HL-60 (cell line): ENCODE data around the gene JMJD1C.

Experiments
- DNase-seq, 2 experiments: peaks; one replicate each; pipeline ENCODE4 v3.0.0-alpha.2; 2010 to 2020; ENCODE audit warnings: low read depth in 1 of 2, low spot score in 1 of 2
- H3K27ac ChIP-seq: fragments of 250-450 bp; sonication (Bioruptor Pico); replicated peaks from 2 replicates; pipeline ENCODE4 v1.5.1; 2020; ENCODE audit warnings: mild to moderate bottlenecking, moderate library complexity
- H3K27me3 ChIP-seq: fragments of 250-450 bp; sonication (Bioruptor Pico); 2 replicates; pipeline ENCODE4 v1.5.1; 2021; ENCODE audit warnings: mild to moderate bottlenecking, moderate library complexity; ENCODE audit not compliant: insufficient read depth, poor library complexity, severe bottlenecking
- H3K4me3 ChIP-seq: replicated peaks from 2 replicates; pipeline ENCODE4 v1.5.1; 2011; ENCODE audit warnings: mild to moderate bottlenecking, control low read depth, low read length; ENCODE audit not compliant: insufficient read depth
- GABPA ChIP-seq: IDR thresholded peaks from 2 replicates; pipeline ENCODE4 v1.6.1; 2012; ENCODE audit warnings: low read depth
- POLR2AphosphoS5 ChIP-seq: IDR thresholded peaks from 2 replicates; pipeline ENCODE4 v1.6.1; 2012; ENCODE audit warnings: low read depth
- SPI1 ChIP-seq: IDR thresholded peaks from 2 replicates; pipeline ENCODE4 v1.6.1; 2012; ENCODE audit warnings: low read depth, mild to moderate bottlenecking, borderline replicate concordance
- TF ChIP-seq, protein P1 (sequence below): IDR thresholded peaks from one replicate; pipeline ENCODE4 v1.5.1; 2011; ENCODE audit warnings: low read length, control low read depth, inconsistent platforms; ENCODE audit not compliant: insufficient read depth
- TF ChIP-seq, protein P2 (sequence below): IDR thresholded peaks from 2 replicates; pipeline ENCODE4 v1.6.1; 2012; ENCODE audit warnings: low read depth; ENCODE audit not compliant: insufficient replicate concordance

JMJD1C gene

DNA sequence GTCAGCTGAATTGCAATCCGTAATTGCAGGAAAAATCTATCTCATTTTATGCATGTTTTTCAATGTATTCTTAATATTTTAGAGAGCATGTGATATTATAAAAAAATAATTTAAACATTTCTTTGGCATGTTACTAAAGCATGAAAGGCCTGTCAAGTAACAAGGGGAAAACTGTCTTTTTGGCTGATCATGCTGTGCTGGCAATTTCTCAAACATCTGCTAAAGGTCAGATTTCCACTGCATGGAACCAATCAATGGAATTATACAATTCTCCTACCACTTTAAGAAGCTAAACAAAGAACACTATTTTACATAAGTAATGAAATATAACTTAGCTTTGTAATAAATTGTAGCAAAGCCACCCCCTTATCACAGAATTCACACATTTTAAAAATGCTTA is 49.4 kb downstream of the JMJD1C start:
- DNase-seq: no peak
- H3K4me3 ChIP-seq: no peak overlapping the region
- TF ChIP-seq POLR2AphosphoS5: no peak
- TF ChIP-seq, protein P1, sequence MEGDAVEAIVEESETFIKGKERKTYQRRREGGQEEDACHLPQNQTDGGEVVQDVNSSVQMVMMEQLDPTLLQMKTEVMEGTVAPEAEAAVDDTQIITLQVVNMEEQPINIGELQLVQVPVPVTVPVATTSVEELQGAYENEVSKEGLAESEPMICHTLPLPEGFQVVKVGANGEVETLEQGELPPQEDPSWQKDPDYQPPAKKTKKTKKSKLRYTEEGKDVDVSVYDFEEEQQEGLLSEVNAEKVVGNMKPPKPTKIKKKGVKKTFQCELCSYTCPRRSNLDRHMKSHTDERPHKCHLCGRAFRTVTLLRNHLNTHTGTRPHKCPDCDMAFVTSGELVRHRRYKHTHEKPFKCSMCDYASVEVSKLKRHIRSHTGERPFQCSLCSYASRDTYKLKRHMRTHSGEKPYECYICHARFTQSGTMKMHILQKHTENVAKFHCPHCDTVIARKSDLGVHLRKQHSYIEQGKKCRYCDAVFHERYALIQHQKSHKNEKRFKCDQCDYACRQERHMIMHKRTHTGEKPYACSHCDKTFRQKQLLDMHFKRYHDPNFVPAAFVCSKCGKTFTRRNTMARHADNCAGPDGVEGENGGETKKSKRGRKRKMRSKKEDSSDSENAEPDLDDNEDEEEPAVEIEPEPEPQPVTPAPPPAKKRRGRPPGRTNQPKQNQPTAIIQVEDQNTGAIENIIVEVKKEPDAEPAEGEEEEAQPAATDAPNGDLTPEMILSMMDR: no peak
- TF ChIP-seq GABPA: no peak
- no peak for TF ChIP-seq SPI1
- TF ChIP-seq, protein P2, sequence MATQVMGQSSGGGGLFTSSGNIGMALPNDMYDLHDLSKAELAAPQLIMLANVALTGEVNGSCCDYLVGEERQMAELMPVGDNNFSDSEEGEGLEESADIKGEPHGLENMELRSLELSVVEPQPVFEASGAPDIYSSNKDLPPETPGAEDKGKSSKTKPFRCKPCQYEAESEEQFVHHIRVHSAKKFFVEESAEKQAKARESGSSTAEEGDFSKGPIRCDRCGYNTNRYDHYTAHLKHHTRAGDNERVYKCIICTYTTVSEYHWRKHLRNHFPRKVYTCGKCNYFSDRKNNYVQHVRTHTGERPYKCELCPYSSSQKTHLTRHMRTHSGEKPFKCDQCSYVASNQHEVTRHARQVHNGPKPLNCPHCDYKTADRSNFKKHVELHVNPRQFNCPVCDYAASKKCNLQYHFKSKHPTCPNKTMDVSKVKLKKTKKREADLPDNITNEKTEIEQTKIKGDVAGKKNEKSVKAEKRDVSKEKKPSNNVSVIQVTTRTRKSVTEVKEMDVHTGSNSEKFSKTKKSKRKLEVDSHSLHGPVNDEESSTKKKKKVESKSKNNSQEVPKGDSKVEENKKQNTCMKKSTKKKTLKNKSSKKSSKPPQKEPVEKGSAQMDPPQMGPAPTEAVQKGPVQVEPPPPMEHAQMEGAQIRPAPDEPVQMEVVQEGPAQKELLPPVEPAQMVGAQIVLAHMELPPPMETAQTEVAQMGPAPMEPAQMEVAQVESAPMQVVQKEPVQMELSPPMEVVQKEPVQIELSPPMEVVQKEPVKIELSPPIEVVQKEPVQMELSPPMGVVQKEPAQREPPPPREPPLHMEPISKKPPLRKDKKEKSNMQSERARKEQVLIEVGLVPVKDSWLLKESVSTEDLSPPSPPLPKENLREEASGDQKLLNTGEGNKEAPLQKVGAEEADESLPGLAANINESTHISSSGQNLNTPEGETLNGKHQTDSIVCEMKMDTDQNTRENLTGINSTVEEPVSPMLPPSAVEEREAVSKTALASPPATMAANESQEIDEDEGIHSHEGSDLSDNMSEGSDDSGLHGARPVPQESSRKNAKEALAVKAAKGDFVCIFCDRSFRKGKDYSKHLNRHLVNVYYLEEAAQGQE: no peak
- no peak overlapping the region for H3K27ac ChIP-seq
- H3K27me3 ChIP-seq: no peaks in the 10 kb centered on the region

DNA sequence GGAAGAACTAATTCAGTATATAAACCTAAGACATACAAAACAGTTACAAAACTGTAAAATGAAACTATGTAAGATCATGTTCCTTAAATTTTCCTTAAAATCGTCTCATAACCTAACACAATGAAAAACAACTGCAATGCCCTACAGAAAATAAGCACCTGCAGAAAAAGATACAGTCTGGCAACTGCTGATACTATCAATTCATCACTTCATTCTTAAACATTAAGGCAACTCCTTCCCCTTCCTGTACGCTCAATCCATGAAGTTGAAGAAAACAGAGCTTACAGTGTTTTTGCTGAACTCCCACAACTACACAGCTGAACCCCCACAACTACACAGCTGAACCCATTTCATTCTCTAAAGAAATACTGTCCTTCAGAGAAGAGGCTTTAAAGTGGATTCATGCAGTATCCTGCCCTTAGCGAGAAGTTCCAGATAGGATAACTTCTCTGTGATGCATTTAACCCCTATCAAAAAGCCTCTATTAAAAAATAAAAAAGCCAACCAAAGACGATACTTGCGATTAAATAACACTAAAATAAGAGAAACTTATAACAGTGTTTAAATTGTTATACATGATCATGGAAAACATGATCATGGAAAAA is 50.0 kb downstream of the JMJD1C start:
- DNase-seq: no peak
- Histone ChIP-seq H3K27me3 (no peaks in the 10 kb centered on the region), H3K4me3 (no peak overlapping the region), H3K27ac (no peak overlapping the region)
- TF ChIP-seq GABPA (no peak), POLR2AphosphoS5 (no peak), SPI1 (no peak)
- TF ChIP-seq, protein P2: no peak
- TF ChIP-seq, protein P1: no peak

DNA sequence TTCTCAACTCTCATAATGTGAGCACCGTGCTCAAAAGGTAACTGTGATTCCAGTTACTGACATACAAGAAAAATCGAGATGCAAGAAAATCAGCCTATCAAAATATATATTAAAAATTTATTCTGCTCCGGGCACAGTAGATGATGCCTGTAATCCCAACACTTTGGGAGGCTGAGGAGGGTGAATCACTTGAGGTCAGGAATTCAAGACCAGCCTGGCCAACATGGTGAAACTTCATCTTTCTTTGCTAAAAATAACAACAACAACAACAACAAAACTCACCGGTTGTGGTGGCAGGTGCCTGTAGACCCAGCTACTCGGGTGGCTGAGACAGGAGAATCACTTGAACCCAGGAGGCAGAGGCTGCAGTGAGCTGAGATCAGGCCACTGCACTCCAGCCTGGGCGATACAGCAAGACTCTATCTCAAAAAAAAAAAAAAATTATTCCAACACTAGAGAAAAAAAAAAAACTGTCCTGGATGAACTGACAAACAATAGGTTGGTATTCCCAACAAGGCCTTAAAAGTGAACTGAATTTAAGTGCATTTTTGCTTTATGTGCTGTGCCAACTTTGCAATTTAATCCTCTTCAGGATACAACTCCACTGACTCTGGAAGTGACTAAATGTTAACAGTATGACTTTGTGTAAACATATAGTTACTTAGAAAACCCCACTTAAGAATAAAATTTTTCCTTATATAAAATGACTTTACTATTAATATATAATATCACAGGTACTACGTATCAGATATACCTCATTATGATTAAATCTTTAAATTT is 51.1 kb downstream of the JMJD1C start:
- DNase-seq: no peak
- Histone ChIP-seq H3K4me3 (no peak overlapping the region), H3K27ac (no peak overlapping the region), H3K27me3 (no peaks in the 10 kb centered on the region)
- TF ChIP-seq, protein P2: no peak
- TF ChIP-seq, protein P1: no peak
- TF ChIP-seq SPI1: no peak
